KOPT-K1 (cell line): ENCODE results near the gene BNC2.

Source experiments
- H3K27ac ChIP-seq: fragments of 200-600 bp; sonication (generic); 2 replicates; pipeline ENCODE4 v1.5.1; 2016; ENCODE audit warnings: antibody characterized with exemption, mild to moderate bottlenecking, low read depth, low read length; ENCODE audit not compliant: poor library complexity, severe bottlenecking
- H3K36me3 ChIP-seq: fragments of 200-600 bp; sonication (generic); 2 replicates; pipeline ENCODE4 v1.5.1; 2017; ENCODE audit warnings: antibody characterized with exemption, mild to moderate bottlenecking, low read length, moderate library complexity; ENCODE audit not compliant: insufficient read depth
- H3K9me3 ChIP-seq: fragments of 200-600 bp; sonication (generic); 2 replicates; pipeline ENCODE4 v1.5.1; 2017; ENCODE audit warnings: antibody characterized with exemption, low read length, mild to moderate bottlenecking; ENCODE audit not compliant: insufficient read depth, poor library complexity, severe bottlenecking

BNC2 gene

DNA sequence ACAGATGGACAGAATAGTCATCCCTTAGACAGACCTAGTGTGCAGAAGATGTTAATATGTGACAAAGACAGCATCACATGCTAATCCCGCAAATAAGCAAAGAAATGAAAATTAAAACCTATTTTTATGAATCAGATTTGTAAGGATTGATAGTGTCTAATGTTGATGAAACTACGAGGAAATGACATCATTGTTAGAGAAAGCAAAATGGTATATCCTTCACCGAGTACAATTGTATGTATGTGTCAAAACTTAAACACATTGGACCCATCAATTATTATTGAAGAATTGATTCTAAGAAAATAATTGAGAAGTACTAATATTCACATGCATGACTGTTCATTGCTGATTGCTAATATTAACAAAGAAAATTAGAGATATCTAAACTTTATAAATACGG lies 493.2 kb downstream of the BNC2 start:
- Histone ChIP-seq H3K36me3 (no peaks in the 10 kb centered on the region), H3K27ac (no peak overlapping the region), H3K9me3 (no peaks in the 10 kb centered on the region)

DNA sequence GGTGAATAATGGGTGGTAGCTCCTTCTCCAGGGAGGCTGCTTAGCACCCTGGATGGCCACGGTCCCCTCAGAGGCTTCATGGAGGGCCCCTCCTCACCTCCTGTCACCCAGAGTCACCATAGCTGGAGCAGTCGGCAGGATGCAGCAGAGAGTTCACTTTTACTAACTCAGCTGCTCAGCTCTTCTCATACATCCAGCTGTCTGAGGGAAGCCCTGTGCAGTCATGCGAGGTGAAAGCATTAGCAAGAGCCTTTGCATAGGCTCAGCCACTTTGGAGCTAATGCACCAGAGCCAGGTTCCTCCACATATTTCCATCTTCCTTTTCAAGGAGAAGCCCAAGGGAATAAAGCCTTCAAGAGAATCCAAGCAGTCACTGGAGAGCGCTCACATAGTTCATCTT lies 499.2 kb downstream of the BNC2 start:
- H3K9me3 ChIP-seq: no peaks in the 10 kb centered on the region
- no peak overlapping the region for H3K27ac ChIP-seq
- no peaks in the 10 kb centered on the region for H3K36me3 ChIP-seq

DNA sequence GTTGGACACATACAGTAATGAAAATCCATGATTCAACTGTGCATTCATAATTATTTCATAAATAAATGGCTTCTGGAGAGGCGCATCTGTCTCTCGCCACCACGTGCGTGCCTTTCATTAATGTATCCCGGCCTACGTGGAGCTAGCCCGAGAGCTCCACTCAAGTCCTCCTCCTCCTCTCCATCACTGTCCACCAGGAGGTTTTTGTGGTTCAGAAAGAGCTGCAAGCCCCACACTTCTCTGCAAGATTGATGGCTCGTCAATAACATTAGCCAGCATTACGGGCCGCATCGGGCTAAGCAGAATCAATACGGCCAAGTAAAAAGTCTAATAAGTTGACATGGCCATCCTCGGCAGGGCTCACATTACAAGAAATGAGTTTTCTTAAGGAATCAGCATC lies 499.8 kb downstream of the BNC2 start:
- H3K27ac ChIP-seq: no peak overlapping the region
- H3K9me3 ChIP-seq: no peaks in the 10 kb centered on the region
- no peaks in the 10 kb centered on the region for H3K36me3 ChIP-seq

DNA sequence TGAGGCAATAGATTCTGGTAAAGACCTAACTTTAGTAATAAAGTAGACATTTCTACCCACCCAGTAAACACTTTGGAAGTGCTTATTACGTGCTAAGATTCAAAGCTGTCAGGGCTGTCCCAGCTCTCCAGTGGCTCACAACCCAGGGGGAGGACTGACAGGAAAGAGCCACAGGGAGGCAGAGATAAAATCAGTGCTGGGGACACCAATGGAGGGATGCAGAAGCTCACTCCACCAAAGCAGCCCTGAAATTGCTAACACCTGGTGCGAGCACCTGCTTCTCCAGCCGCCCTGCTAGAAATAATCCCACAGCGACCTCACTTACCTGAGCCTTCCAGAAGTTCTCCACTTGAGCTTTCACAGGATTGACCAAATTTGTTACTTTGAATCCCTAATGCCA lies 501.0 kb downstream of the BNC2 start:
- H3K27ac ChIP-seq: no peak overlapping the region
- no peaks in the 10 kb centered on the region for H3K9me3 ChIP-seq
- no peaks in the 10 kb centered on the region for H3K36me3 ChIP-seq

DNA sequence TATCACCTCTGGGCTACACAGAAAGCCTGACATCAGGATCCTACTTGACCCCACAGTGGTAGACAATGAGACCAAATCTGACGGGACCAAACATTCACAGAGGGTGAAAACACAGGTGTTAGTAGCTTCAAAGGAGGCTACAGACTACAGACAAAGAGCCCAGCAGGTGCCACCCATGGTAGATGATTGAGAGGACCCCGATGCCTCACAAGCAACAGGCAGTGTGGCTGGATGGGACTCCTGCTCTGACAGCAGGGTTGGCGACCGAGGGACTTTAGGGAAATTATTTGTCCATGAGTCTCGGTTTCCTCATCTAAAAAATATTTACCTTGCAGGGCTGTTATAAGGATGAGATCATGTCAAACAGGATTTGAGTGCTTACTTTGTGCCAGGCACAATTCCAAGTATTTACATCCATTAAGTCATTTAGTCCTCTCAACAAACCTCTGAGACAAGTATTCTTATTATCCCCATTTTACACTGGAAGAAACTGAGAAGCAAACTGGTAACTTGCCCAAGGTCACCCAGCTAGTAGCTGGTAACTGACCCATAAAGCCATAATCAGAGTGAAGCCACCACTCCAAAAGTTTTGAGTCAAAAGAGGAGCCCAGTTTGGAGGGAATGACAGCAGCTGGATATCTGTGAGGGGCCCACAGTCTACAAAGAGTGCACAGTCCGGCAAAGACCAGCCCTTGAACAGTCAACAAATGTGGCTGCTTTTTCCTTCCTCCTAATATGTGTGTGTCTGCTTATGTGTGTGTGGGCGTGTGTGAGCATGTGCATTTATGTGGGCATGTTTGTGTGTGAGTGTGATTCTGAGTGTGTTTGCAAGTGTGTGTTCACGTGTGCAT lies 502.0 kb downstream of the BNC2 start:
- H3K27ac ChIP-seq: no peak overlapping the region
- no peaks in the 10 kb centered on the region for H3K9me3 ChIP-seq
- H3K36me3 ChIP-seq: no peaks in the 10 kb centered on the region

DNA sequence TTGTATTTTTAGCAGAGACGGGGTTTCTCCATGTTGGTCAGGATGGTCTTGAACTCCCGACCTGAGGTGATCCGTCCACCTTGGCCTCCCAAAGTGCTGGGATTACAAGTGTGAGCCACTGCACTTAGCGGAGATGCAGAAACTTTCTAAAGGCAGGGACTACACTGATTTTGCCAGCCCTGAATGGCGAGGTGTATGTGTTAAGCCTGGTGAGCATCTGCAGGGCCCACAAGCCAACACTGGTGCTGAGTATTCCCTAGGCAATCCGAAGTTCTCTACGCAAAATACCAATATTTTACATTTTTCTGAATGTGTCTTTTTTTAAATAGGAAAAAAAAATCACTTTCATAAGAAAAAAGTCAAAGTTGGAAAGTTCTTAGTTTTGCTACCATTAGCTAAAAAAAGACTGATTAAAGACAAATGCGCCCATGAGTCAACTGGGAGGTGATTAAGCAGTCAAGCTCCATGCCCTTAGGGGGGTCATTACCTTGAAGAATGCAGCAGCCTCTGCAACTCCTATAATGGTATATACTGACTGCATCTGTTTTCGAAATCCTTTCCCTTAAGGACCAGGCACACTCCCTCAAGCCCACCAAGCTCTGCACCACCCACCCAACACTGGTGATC lies 502.8 kb downstream of the BNC2 start:
- Histone ChIP-seq H3K9me3 (no peaks in the 10 kb centered on the region), H3K27ac (no peak overlapping the region), H3K36me3 (no peaks in the 10 kb centered on the region)

DNA sequence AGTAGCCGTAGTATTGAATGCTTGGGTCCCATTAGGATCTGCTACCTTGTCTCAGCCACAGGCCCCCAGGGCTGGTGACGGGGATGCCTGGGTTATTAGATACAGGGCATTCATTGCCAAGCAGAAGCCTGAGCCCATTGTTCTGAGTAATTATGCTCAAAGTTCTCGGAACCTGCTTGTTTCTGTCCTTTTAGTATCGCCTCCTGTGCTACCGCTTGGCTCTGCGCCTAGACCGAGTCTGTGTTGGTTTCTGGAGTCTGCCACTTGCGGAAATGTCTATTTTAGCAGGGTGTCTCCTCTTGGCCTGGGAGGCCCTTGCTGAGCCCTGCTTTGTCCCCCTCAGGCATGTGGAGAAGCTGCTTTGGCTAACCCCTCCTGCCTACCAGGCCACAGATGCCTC lies 506.1 kb downstream of the BNC2 start:
- H3K27ac ChIP-seq: no peak overlapping the region

DNA sequence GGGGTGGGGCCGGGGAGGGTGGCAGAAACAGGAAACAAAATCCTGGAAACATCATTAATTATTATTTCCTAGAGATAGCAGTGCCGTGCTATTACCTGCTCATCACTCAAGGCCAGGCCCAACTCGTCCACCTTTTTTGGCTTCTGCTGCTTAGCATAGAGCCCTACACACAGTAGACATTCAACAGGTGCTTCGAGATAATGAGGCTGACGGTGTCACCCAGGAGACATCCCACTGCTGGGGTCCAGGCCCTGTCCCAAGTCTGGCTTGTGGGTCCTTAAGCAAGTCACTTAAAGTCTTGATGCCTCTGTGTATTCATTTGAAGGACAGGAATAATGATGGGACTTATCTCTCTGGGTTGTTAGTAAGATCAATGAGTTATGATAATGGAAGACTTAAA lies 506.6 kb downstream of the BNC2 start:
- no peak overlapping the region for H3K27ac ChIP-seq
- no peaks in the 10 kb centered on the region for H3K36me3 ChIP-seq
- no peaks in the 10 kb centered on the region for H3K9me3 ChIP-seq

More for the DNA sequence above, 506.1 kb downstream of the BNC2 start:
- no peaks in the 10 kb centered on the region for H3K9me3 ChIP-seq
- no peaks in the 10 kb centered on the region for H3K36me3 ChIP-seq

DNA sequence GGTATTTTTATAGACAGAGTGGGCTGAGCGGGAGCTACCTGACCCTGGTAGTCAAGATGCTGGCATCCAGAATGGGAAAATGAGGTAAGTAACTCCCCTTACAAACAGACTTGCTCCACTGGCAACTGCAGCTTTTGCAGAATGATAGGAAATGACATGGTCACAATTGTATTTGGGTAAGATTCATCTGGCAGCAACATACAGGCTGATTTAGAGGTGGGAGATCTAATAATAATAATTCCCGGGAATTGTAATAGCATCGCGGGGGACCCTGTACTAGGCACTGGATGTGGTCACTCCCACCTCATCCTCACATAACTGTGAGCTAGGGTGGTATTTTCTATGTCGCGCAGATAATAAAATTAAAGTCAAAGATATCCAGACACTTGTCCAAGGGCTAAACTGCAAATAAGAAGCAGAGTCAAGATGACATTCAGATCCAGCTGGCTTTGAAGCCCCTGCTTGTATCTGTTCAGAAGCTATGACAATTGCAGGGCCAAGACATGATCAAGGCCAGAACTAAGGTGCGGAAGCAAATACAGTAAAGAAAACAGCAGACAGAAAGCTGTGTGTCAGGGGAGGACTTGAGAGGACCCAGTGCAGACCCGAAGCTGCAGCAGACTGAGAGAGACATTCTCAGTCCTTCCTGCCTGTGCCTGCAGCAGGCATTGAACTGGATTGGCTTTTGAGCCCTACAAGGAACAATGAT lies 507.2 kb downstream of the BNC2 start:
- no peak overlapping the region for H3K27ac ChIP-seq
- no peaks in the 10 kb centered on the region for H3K9me3 ChIP-seq
- no peaks in the 10 kb centered on the region for H3K36me3 ChIP-seq

DNA sequence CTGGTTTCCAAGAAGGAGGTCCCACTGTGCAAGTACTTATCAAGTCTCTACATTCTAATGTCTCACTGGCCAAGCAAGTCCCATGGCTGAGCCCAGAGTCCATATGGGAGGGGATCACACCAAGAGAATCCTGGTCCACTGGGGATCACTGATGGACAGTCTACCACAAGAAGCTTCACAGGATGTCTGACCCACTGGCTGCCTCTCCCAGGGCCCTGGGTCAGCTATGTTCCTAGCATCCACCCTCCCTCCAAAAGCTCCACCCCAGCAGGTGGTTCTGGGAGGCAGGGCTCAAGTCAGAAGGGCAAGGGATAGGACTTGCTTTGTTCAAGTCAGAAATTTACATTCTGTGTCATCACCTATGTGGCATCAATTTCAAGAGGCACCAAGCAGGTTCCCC lies 508.5 kb downstream of the BNC2 start:
- no peaks in the 10 kb centered on the region for H3K9me3 ChIP-seq
- H3K27ac ChIP-seq: no peak overlapping the region
- no peaks in the 10 kb centered on the region for H3K36me3 ChIP-seq

DNA sequence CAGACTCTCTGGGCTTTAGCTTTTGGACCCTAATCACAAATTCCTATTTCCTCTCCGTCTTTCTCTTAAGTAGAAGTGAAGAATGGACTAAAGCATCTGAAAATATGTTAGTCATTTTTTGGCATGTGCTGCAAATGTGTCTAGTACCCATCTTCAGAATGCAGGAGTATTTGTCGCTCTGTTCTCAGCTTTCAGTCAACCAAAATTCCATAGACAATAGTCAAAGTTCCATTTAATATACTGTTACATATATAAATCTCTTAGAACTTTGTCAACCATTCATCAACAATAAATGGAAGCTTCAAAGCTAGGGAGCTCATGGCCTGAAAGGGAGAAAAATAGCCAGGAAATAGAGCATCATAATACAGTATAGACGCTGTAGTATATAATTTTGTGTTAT lies 509.4 kb downstream of the BNC2 start:
- H3K36me3 ChIP-seq: no peaks in the 10 kb centered on the region
- H3K27ac ChIP-seq: no peak overlapping the region
- H3K9me3 ChIP-seq: no peaks in the 10 kb centered on the region

DNA sequence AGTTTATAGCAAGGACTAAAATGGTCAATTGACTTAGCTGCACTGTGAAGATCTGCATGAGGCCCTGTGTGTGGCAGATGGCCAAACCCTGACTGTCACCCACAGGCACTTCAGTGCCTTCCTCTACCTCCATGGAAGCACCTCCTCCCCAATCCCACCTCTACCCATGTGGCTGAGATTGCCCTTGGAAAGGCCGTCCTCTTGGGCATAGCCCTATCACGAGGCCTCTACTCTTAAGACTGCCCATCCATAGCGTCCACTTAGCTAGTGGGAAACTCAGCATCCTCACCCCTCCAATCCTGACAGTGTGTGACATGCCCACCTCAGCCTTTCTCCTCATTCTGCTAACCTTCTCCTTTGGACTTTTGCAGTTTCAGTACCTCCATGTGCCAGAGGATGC lies 510.2 kb downstream of the BNC2 start:
- Histone ChIP-seq H3K36me3 (no peaks in the 10 kb centered on the region), H3K9me3 (no peaks in the 10 kb centered on the region), H3K27ac (no peak overlapping the region)
